Measurements from ENCODE around the gene ASAP3.

DNA sequence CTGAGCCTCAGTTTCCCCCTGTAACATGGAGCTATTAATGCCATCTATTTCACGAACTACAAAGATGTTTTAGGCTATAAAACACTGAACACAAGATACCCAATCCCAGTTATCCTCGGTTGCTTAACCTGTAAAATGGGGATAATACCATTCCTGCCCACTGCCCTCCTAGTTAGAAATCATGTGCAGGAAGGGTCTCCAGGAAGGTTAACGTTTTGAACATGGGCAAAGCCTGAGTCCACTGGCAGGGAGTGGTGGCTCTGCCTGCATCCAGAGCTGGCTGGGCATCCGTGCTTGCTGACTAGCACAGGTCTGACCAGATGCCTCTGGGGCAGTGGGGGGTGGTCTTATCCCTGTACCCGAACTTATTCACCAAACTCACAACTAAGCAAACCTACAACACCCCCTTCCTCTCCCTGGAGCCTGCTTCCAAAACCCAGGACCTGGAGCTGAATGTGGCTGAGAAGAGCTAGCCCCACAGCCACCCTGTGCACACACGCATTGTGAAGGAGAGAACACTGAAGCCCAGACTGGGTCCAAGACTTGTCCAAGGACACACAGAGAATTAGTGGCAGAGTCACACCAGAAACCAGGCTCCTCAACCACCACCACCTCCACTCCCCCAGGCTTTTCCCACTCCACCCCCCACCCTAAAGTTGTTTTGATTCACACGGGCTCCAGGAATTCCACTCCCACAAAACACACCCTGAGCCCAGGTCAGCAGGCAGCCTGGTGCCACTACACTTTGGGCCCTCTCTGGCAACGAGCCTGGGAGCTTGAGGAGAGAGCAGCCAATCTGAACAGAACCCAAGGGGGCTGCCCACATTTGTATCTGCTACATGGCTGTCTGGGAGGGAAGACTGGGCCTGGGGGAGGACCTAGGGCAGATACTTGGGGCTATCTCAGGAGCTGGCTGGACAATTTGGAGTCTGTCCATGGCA, 45.4 kb upstream of the ASAP3 start:
- TF ChIP-seq EZH2 (IDR thresholded peaks at IDR 0.05; ENCODE audit: insufficient read depth, poor library complexity, severe bottlenecking) (no peak), EZH2phosphoT487 (IDR thresholded peaks at IDR 0.05; ENCODE audit: insufficient read depth, low read depth) (no peak)

Measured in GM23248 (cell line).